Measurements from ENCODE around the gene AP5B1.

DNA sequence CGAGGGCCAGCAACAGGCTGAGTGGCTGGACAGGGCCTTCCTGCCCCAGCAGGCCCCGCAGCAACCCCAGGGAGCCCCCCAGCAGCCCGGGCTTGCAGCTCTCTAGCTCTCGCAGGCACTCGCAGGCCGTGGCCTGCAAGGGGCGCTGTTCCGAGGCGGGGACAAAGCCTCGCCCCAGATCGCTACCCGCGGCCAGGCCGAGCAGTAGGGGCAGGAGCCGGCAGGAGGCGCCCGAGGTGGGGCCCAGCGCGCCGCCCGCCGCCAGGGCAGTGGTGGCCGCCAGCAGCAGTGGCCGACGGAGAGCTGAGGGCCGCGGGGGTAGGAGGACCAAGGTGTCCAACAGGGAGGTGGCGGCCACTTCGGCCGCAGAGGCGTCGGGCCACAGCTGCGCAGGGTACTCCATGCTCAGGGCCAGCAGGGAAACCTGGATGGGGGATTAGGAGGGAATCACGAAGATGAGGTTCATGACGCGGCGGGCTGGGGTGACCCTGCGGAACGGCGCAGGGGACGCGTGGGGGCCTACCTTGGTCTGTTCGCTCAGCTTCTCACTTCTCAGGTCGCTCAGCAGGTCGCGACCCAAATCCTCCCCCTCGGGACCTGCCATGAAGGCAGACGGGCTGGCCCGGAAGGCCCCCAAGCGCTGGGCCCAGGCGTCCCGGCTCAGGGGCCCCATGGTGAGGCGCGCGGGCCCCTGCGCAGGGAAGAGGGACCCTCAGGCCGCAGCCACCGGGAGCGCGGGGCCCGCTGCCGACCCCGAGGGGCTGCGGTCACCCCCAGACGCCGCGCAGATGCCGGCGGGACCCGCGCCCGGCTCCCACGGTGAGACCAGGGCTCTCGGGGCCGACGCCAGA, 632 bp downstream of the AP5B1 start:
- TF ChIP-seq, protein P1, sequence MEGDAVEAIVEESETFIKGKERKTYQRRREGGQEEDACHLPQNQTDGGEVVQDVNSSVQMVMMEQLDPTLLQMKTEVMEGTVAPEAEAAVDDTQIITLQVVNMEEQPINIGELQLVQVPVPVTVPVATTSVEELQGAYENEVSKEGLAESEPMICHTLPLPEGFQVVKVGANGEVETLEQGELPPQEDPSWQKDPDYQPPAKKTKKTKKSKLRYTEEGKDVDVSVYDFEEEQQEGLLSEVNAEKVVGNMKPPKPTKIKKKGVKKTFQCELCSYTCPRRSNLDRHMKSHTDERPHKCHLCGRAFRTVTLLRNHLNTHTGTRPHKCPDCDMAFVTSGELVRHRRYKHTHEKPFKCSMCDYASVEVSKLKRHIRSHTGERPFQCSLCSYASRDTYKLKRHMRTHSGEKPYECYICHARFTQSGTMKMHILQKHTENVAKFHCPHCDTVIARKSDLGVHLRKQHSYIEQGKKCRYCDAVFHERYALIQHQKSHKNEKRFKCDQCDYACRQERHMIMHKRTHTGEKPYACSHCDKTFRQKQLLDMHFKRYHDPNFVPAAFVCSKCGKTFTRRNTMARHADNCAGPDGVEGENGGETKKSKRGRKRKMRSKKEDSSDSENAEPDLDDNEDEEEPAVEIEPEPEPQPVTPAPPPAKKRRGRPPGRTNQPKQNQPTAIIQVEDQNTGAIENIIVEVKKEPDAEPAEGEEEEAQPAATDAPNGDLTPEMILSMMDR (IDR thresholded peaks at IDR 0.05) = peak; percentile 50 to 90 (median 88)
- peak in 1 of 2 donors; percentile 30 for TF ChIP-seq POLR2A (IDR thresholded peaks at IDR 0.05)
